Hematopoietic multipotent progenitor cell (in vitro differentiated cells): ENCODE data around the gene HOXA4. TPM values are rescaled to one million over a fixed set of nuclear protein-coding genes. Genes with fewer than 3 reads are reported as not detected.

ENCODE experiments used
- DNase-seq, 3 donors: peaks; one replicate each; pipeline ENCODE4 v3.0.0-alpha.2; 2011 to 2015; ENCODE audit warnings: low read depth in 2 of 3, low spot score in 2 of 3
- total RNA-seq: library from RNA; depleted of rRNA; stranded (reverse); fragments of >200 nt; gene quantifications from one replicate; pipeline ENCODE4 v1.2.3, GENCODE V29; 2012

The HOXA4 gene
- total RNA-seq, 1 donor = 1.1 TPM

DNA sequence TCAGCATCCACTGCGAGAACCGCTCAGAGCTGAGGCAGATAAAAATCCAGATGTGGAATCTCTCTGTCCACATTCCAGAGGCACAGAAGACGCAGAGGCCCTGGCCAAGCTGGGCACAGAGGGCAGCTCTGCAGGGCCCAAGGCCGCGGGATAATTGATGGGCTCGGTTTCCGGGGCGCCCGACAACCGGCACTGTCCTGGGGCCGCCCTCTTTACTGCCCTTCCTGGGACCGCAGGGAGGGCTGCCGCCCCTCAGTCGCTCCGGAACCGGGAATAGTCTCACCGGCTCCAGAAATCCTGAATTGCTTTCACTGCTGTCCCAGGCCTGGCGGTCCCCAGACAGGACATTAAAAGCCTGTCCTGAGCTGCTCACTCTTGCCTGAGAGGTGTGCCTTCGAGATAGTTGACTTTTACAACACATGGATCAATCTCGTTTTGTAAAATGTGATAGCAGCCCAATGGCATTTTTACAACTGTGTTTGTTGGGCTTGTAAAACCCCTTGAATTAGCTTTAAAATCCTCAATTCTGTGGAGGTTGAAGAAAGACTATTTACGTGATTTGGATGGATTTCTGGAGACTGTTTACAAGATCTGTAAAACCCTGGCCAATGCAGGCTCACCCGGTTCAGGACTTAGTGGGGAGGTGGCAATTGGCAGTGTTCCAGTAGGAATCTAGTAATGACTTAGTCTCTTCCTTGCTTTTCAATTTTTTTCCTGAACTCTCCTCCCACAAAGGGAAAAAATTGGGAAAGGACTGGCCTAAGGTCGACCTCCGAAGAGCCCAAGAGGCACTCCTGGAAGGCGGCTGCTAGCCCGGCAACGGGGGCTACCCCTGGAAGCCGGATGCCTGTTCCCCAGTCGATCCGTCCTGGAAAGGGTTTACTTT lies 18.4 kb upstream of the HOXA4 start:
- no peak for DNase-seq

DNA sequence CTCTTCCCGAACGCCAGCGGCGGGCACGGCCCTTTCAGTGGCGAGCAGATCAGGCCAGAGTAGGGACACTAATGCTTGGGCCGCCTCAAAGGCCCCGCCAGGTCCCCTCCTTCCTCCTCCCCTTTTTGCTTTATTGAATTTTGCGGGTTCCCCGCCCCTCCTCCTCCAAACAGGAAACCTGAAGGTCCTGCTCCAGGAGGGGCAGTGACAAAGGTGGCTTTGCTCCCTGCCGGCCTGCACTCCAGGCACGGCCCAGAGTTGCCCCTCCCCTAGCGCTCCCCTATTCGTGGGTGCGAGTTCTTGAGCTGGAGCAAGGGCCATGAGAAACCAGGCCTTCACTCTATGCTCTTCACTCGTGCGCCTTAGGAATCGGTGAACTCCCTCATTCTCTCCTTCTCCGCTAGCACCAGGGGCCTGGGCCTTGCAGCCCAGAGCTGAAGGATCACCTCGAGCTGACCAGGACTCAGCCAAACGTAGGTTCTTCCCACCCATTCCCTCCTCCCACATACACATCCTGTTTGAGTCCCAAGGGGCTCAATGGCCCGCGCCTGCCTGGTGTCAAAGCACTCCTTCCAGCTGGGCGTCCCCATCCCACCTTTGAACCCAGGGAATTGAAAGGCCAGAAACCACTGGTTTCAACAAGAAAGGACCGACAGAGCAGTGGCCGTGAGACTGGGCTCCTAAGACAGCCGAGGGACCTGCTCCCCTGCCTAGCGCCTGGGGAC lies 17.6 kb upstream of the HOXA4 start:
- DNase-seq = no peak

- no peak for DNase-seq
Measured at GRCh38 chr7:27147199-27148030, 16.9 kb upstream of the HOXA4 start, which contains the start of gene HOXA6. TSS of gene HOXA6 (minus strand) at chr7:27147774. CDS start at chr7:27147749, 25 bp downstream.

DNA sequence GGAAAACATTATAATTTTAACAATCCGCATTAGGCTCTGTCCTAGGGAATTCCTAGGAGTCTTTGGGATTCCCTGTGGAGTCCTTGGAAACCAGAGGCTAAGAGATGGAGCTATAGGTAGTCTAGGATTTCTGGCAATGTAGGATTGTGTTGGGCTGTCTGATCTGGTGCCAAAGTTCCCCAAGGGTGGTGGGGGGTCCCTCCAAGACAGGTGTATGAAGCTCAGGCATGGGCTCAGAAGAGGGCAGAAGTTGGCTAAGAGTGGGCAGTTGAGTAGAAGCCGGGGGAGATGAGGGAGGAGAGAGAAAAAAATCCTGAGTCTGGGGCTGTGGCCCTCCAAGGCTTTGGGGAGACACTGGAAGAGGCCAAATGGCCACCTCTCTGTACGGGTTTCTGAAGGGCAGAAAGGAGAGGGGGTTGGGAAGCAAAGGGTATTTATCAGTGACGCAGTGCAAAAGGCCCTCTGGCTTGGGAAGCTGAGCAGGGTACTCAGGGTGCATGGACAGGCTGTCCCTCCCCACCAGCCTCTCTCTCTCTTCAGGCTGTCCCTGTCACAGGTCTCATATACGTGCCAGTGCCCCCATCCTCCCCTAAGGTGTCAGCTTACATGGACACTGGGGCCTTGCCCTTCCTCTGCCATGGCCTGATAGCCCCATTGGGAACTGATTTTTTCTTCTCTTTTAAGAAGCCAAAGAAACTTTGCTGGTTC lies 16.1 kb upstream of the HOXA4 start:
- DNase-seq = no peak

GRCh38 chr7:27145914-27146412 lies 15.4 kb upstream of the HOXA4 start:
- DNase-seq = no peak

GRCh38 chr7:27145165-27145913 lies 14.8 kb upstream of the HOXA4 start:
- DNase-seq = no peak

DNA sequence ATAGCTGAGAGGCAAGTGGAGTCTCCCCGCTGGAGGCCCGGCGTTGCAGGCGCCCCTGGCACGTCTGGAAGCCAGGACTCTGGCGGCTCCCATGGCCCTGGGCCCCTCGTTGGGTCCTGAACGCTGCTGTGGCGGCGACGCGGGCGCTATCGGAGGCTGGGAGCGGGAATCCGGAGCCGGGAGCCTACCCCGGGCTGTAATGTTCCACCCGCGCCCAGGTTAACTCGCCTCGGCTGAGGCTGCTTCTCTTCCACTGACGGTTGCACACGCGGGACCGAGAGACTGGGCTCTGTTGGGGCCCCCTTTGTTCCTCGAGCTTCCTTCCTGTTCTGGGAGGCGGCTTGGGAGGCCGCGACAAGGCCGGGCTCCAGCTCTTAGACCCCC lies 14.2 kb upstream of the HOXA4 start:
- no peak for DNase-seq

DNA sequence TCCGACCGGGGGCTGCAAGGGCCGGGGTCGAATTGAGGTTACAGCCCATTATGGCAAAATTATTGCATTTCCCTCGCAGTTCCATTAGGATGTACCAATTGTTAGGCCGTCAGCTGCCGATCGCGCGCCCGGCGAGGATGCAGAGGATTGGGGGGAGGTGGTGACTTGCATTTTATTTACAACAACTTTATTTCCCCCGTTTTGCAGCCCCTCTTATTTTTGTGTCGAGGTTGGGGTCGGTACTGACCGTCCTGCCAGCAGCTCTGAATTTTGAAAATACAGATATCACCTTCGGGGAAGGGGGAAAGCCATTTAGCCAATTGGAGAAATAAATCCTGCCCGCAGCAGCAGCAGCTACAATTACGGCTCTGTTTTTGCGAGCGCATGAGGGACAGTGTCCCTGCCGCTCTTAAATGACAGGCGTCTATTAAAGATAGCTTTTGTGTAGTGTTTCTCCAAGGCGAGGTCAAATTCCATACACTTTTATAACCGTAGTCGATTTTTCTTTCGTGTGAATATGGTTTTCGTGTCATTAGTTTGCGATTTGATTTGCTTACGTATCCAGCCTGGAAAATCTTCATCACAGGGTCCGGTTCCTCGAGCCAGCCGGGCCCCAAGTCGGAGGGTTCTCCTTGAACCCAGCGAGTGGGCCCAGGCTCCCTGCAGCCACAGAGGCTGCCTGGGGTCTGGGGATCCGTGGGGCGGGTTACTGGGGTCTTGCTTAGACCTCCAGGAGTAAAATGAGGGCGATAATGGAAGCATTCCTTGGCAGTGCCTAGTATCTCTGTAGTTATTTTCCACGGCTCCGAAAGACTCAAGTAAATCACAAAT lies 13.6 kb upstream of the HOXA4 start:
- no peak for DNase-seq

DNA sequence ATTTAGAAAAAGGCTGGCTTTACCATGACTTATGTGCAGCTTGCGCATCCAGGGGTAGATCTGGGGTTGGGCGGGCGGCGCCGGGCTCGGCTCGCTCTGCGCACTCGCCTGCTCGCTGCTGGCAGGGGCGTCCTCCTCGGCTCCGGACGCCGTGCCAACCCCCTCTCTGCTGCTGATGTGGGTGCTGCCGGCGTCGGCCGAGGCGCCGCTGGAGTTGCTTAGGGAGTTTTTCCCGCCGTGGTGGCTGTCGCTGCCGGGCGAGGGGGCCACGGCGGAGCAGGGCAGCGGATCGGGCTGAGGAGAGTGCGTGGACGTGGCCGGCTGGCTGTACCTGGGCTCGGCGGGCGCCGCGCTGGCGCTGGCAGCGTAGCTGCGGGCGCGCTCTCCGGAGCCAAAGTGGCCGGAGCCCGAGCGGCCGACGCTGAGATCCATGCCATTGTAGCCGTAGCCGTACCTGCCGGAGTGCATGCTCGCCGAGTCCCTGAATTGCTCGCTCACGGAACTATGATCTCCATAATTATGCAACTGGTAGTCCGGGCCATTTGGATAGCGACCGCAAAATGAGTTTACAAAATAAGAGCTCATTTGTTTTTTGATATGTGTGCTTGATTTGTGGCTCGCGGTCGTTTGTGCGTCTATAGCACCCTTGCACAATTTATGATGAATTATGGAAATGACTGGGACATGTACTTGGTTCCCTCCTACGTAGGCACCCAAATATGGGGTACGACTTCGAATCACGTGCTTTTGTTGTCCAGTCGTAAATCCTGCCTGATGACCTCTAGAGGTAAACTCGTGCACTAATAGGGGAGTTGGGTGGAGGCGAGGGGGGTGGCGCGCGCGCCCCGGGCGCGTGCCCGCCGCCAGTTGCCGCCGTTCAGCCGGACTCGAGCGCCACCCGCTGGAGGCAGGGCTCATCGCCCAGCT lies 12.7 kb upstream of the HOXA4 start, which contains the start of gene HOXA5:
TSS of gene HOXA5 (minus strand) at position 659 of the 927 bp plus-strand sequence. CDS start at position 585, 74 bp downstream.
- peak in 1 of 3 donors; percentile 78 for DNase-seq

- no peak for DNase-seq
Measured at GRCh38 chr7:27142580-27143022, 12.0 kb upstream of the HOXA4 start.

GRCh38 chr7:27141923-27142579 lies 11.5 kb upstream of the HOXA4 start:
- DNase-seq = no peak

DNA sequence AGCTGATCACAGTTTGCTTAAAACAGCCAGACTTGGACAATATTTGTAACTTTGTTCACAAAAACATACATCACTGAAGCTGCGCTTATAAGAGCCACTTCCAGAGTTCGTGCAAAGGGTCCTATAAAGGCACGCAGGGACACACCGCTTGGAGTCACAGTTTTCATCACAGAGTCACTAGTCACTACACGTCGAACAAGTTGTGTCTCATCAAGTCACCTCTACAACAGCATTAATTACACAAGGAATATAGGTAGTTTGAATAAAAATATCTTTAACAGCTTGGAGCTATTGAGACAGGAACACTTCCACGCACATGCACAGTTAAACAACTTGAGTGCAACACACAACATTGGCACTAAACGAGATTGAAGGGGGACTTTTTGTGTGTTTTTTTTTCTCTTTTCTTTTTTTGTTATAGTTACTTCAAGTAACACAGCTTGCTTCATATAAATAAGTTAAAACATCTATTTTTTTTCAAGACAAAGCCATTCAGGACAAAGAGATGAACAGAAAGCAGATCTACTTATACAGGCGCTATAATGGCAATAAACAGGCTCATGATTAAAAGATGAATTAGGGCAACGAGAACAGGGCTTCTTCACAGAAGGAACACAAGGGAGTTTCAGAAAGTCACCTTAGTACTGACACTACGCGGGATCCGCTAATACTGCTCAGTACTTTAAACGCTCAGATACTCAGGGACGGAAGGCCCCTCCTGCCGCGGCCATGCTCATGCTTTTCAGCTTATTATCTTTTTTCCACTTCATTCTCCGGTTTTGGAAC lies 10.8 kb upstream of the HOXA4 start:
- DNase-seq = no peak

DNA sequence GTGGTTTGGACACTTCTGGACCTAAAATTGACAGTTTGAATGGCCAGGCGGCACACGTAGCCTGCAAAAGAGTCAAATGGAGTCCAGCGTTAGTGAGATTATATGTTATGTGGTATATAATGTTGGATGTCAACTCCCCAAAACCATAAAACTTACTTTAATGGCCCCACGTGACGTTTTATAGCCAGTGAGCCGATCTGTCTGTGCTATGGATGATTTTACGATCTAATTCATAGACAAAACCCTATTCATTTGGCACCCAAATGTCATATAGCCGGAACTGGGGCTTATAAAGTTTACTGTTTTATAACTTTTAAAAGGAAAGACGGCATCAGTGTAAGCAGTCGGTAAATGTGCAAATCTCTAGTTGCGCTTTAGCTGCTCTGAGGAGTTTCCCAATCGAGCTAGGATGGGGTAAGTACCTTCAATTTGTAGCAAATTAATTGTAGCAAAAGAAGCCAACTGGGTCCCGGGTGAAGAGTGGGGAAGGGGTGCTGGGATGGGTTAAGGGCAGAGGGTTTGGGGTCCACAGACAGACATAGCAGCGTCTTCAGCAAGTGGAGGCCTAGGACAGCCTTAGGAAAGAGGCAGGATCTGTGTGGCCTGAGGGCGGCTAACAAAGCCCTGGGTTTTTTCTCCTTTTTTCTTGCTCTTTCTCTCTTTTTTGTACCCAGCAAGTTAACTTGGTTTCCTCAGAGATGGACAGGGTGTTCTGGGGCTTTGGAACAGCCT lies 9.7 kb upstream of the HOXA4 start:
- DNase-seq = no peak

DNA sequence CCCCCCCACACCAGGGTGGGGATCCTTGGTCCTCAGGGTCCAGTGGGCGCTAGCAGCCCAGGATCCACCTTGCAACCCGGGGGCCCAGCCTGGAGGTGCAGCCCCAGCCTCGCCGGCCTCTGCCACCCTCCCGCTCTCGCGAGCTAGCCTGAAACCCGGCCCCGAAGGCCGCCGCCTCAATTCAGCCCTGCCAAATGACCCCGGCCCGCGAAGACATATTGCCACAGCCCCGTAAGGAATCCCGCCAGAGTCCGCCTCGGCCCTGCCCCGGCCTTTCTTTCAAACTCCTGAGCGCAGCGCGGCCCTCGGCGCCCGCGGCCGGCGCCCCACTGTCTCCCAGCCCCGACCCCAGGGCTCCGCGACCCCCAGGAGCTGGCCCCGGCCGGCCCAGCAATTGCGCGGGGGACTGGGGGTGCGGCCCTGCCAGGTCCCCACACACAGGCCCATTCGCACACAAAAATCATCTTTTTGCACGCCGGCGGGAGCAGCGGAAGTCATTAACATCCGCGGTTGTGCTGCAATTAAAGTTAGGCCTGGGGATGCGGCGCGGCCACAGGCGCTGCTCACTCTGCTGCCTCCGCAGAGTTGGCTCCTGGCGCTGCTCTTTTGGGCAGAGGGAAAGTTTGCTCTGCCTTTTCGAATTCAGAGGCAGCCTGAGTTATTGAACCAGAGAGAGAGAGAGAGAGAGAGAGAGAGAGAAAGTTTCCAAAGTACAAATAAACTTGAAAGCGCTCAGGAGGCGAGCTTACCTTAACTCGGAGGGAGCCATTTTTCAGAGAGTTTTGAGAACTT lies 9.0 kb upstream of the HOXA4 start:
- DNase-seq = no peak

GRCh38 chr7:27138985-27139333 lies 8.4 kb upstream of the HOXA4 start:
- DNase-seq = no peak
